Measurements from ENCODE around the gene THSD4. TPM values are rescaled to one million over a fixed set of nuclear protein-coding genes. Genes with fewer than 3 reads are reported as not detected.
"Not testable (repeated sequence)": the region's sequence is repeated elsewhere in the genome, so short reads cannot be mapped to it uniquely, and the experiment has no call there.

THSD4 gene
- total RNA-seq, 1 donor from 2014 or later, result 66.8 TPM

DNA sequence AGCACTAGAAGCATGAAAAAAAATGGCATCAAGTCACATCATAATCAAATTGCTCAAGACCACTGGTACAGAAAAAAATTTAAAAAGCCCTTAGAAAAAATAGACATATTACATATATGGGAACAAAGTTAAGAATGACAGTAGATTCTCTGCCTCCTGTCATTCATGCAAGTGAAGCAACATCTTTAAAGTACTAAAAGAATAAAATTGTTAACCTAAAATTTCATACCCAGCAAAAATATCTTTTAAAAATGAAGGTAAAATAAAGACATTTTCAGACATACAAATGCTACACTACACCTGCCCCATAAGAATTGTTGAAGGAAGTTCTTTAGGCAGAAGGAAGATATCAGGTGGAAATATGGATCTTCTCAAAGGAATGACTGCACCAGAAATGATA is 55.9 kb downstream of the THSD4 start:
- TF ChIP-seq CTCF (IDR thresholded peaks at IDR 0.05) (no peak), POLR2A (IDR thresholded peaks at IDR 0.05) (no peak), POLR2AphosphoS5 (IDR thresholded peaks at IDR 0.05; ENCODE audit: insufficient read depth in 1 of 2, low read depth in 1 of 2) (no peak)
- H3K36me3 ChIP-seq, result no peaks in the 10 kb centered on the region
- no peak for DNase-seq (ENCODE audit: extremely low spot score in 2 of 2)

DNA sequence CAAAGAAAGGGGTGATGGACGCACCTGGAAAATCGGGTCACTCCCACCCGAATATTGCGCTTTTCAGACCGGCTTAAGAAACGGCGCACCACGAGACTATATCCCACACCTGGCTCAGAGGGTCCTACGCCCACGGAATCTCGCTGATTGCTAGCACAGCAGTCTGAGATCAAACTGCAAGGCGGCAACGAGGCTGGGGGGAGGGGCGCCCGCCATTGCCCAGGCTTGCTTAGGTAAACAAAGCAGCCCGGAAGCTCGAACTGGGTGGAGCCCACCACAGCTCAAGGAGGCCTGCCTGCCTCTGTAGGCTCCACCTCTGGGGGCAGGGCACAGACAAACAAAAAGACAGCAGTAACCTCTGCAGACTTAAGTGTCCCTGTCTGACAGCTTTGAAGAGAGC is 59.1 kb downstream of the THSD4 start:
- H3K9me3 ChIP-seq; intact Hi-C loops (cut with DNase I); H3K36me3 ChIP-seq; H3K27ac ChIP-seq; H3K4me1 ChIP-seq; DNase-seq (ENCODE audit: extremely low spot score in 2 of 2); H3K27me3 ChIP-seq; H3K4me3 ChIP-seq: not testable (repeated sequence)

More for the DNA sequence above, 55.9 kb downstream of the THSD4 start:
- Histone ChIP-seq H3K9me3 (no peaks in the 10 kb centered on the region), H3K4me1 (no peaks in the 10 kb centered on the region), H3K27me3 (no peaks in the 10 kb centered on the region), H3K27ac (no peak overlapping the region), H3K4me3 (no peak overlapping the region)
- intact Hi-C loops (cut with DNase I), result no loop called here

- no peak overlapping the region for H3K27ac ChIP-seq
- no peak overlapping the region for H3K4me3 ChIP-seq
- no peaks in the 10 kb centered on the region for H3K27me3 ChIP-seq
- H3K4me1 ChIP-seq, result no peaks in the 10 kb centered on the region
- H3K36me3 ChIP-seq, result no peaks in the 10 kb centered on the region
- H3K9me3 ChIP-seq, result no peaks in the 10 kb centered on the region
- no peak for DNase-seq (ENCODE audit: extremely low spot score in 2 of 2)
- no peak for TF ChIP-seq CTCF (IDR thresholded peaks at IDR 0.05)
- TF ChIP-seq POLR2A (IDR thresholded peaks at IDR 0.05), result no peak
- no peak for TF ChIP-seq POLR2AphosphoS5 (IDR thresholded peaks at IDR 0.05; ENCODE audit: insufficient read depth in 1 of 2, low read depth in 1 of 2)
- intact Hi-C loops (cut with DNase I), result no loop called here
These were observed 65.9 kb downstream of the THSD4 start for GRCh38 chr15:71180986-71181853.

- H3K4me1 ChIP-seq, result no peaks in the 10 kb centered on the region
- H3K27me3 ChIP-seq, result no peaks in the 10 kb centered on the region
- DNase-seq (ENCODE audit: extremely low spot score in 2 of 2), result no peak
- no peak overlapping the region for H3K27ac ChIP-seq
- no peaks in the 10 kb centered on the region for H3K36me3 ChIP-seq
- H3K9me3 ChIP-seq, result no peaks in the 10 kb centered on the region
- TF ChIP-seq POLR2AphosphoS5 (IDR thresholded peaks at IDR 0.05; ENCODE audit: insufficient read depth in 1 of 2, low read depth in 1 of 2), result no peak
- intact Hi-C loops (cut with DNase I), result no loop called here
- no peak overlapping the region for H3K4me3 ChIP-seq
These were observed 67.3 kb downstream of the THSD4 start for GRCh38 chr15:71182522-71182921.

GRCh38 chr15:71183063-71183462 is 67.8 kb downstream of the THSD4 start:
- Histone ChIP-seq H3K27me3 (no peaks in the 10 kb centered on the region), H3K27ac (no peak overlapping the region), H3K36me3 (no peaks in the 10 kb centered on the region), H3K4me1 (no peaks in the 10 kb centered on the region), H3K9me3 (no peaks in the 10 kb centered on the region), H3K4me3 (no peak overlapping the region)
- intact Hi-C loops (cut with DNase I), result no loop called here
- TF ChIP-seq CTCF (IDR thresholded peaks at IDR 0.05), result no peak
- no peak for TF ChIP-seq POLR2AphosphoS5 (IDR thresholded peaks at IDR 0.05; ENCODE audit: insufficient read depth in 1 of 2, low read depth in 1 of 2)
- no peak for TF ChIP-seq POLR2A (IDR thresholded peaks at IDR 0.05)
- no peak for DNase-seq (ENCODE audit: extremely low spot score in 2 of 2)

DNA sequence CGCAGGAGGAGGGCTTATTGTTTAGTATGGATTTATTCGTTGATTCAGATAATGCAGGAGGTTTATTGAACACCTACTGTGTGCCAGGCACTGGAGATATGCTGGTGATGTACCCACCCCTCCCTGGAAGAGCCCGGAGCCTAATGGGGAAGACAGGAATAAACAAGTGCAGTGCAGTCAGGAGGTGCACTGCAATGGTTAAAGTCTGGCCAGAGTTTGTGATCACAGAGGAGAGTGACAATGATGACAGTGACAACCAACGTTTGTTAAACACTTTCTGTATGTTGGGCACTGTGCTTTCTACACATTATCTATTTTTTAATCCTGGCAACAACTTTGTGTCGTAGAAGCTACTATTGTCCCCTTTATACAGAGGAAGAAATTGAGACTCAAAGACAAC is 70.4 kb downstream of the THSD4 start:
- Histone ChIP-seq H3K27ac (no peak overlapping the region), H3K4me1 (no peaks in the 10 kb centered on the region), H3K27me3 (no peaks in the 10 kb centered on the region), H3K36me3 (no peaks in the 10 kb centered on the region), H3K4me3 (no peak overlapping the region), H3K9me3 (no peaks in the 10 kb centered on the region)
- TF ChIP-seq POLR2AphosphoS5 (IDR thresholded peaks at IDR 0.05; ENCODE audit: insufficient read depth in 1 of 2, low read depth in 1 of 2) (no peak), CTCF (IDR thresholded peaks at IDR 0.05) (no peak), POLR2A (IDR thresholded peaks at IDR 0.05) (no peak)
- intact Hi-C loops (cut with DNase I), result no loop called here
- no peak for DNase-seq (ENCODE audit: extremely low spot score in 2 of 2)
